ENCODE data around the gene TPCN1. TPM values are rescaled to one million over a fixed set of nuclear protein-coding genes. Genes with fewer than 3 reads are reported as not detected.

TPCN1 gene
- total RNA-seq, 1 experiment from 2014 or later, result 29.7 TPM

DNA sequence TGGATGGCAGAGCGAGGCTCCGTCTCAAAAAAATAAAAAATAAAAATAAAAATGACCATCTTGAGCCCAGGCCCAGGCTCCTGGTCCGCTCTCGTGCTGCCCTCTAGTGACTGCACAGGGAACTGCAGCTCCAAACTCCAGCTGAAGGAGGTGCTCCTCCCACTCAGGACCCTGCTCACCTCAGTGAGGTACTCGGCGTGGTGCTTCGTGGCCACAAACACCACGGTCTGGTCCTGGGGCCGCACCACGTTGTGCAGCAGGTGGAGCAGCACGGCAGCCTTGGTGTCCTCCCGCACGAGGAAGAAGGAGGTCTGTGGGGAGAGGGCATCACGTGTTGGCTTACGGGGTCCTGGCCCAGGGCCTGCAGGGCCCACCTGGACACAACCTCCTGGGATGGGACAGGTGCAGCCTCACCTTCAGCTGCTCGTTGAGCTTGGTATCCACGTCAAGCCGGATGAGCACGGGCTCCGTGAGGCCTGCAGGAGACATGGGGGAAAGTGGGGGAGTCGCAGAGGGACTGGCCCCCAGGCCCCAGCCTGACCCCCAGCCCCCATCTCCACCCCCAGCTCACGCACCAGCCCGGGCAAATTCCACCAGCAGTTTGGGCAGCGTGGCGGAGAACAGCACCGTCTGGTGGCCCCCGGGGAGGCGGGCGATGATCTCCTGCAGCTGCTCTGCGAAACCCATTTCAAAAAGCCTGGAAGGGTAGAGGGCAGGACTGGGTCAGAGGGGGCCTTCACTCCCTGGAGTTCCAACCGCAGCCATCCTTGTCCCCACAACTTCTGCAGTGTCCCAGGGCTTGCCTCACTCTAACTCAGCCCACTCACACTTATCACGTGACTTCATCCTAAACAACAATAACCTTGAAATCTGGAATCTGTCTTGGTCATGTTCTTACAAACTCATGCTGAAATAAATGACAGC, 46.5 kb upstream of the TPCN1 start:
- Histone ChIP-seq H2AFZ (ENCODE audit: low read depth, low read length, poor library complexity, severe bottlenecking) (no peak overlapping the region), H3K79me2 (ENCODE audit: insufficient read depth, low read length) (peaks cover 29% of the 10 kb centered on the region; the same call in 1 of the 2 replicates), H3K27me3 (ENCODE audit: insufficient read depth, low read length) (no peaks in the 10 kb centered on the region), H3K4me3 (replicated peaks in 1 of 2; ENCODE audit: low read depth in 1 of 2, low read length in 2 of 2) (no peak overlapping the region), H3K4me2 (ENCODE audit: low read length) (no peak overlapping the region), H3K9me2 (ENCODE audit: insufficient read depth) (no peaks in the 10 kb centered on the region), H3K27ac (ENCODE audit: low read depth, low read length) (no peak overlapping the region), H3K9me3 (ENCODE audit: control insufficient read depth in 1 of 2, insufficient read depth in 1 of 2, low read depth in 1 of 2, low read length in 2 of 2) (no peaks in the 10 kb centered on the region), H3K36me3 (ENCODE audit: control insufficient read depth in 1 of 2, insufficient read depth in 2 of 2, low read length in 2 of 2) (peaks cover 61 to 75% of the 10 kb centered on the region in 2 experiments), H4K20me1 (ENCODE audit: insufficient read depth) (no peaks in the 10 kb centered on the region), H3K4me1 (ENCODE audit: control insufficient read depth in 1 of 2, insufficient read depth in 2 of 2, low read length in 2 of 2) (no peaks in the 10 kb centered on the region), H3K9ac (ENCODE audit: low read length) (no peak overlapping the region)
- ChIA-PET POLR2A (no interaction called here), RAD21 (ENCODE audit: low non-redundant PET in 1 of 2, low total read pairs in 2 of 2, uncharacterized antibody in 2 of 2, unreplicated experiment in 2 of 2) (interaction anchor here in 1 of 2 experiments (1.0 kb wide), 1 partner anchor 22 kb away, joined by 4 read pairs; no protein-coding TSS in a partner anchor), CTCF (interaction anchor here (0.6 to 3.4 kb wide), 10 partner anchors 10 to 346 kb away, joined by 3 to 29 read pairs (median 5); partner anchors contain the start of genes DDX54, RASAL1 and RITA1)
- BruUV-seq (replicated peaks), result no TSS peak
- no peak for DNase-seq (ENCODE audit: low read depth, low spot score)
- intact Hi-C loops (cut with micrococcal nuclease), result loop anchor here (1.0 kb wide), 2 partner anchors 126 to 181 kb away; no protein-coding TSS in a partner anchor
- ATAC-seq, result peak; percentile 91
- TF ChIP-seq EZH2phosphoT487 (IDR thresholded peaks at IDR 0.05; ENCODE audit: borderline replicate concordance) (no peak), CBX3 (IDR thresholded peaks at IDR 0.05; ENCODE audit: low read depth) (no peak), SRF (IDR thresholded peaks at IDR 0.05; ENCODE audit: low read depth) (no peak), SP1 (IDR thresholded peaks at IDR 0.05; ENCODE audit: low read depth) (no peak), CEBPB (IDR thresholded peaks at IDR 0.05; ENCODE audit: low read depth) (no peak), POLR2A (IDR thresholded peaks at IDR 0.05; ENCODE audit: borderline replicate concordance, extremely low read depth, insufficient read depth, insufficient read length) (no peak), EGR1 (IDR thresholded peaks at IDR 0.05; ENCODE audit: low read depth) (no peak), ZNF274 (IDR thresholded peaks at IDR 0.05; ENCODE audit: low read depth, low read length) (no peak), RAD21 (IDR thresholded peaks at IDR 0.05; ENCODE audit: low read depth) (peak; percentile 88), EZH2 (IDR thresholded peaks at IDR 0.05) (no peak), POLR2AphosphoS5 (IDR thresholded peaks at IDR 0.05; ENCODE audit: low read depth, low read length) (no peak), ELF1 (IDR thresholded peaks at IDR 0.05; ENCODE audit: borderline replicate concordance, low read depth) (no peak), SIN3A (IDR thresholded peaks at IDR 0.05; ENCODE audit: low read depth) (no peak), JUND (IDR thresholded peaks at IDR 0.05) (no peak)
- TF ChIP-seq, protein P1, sequence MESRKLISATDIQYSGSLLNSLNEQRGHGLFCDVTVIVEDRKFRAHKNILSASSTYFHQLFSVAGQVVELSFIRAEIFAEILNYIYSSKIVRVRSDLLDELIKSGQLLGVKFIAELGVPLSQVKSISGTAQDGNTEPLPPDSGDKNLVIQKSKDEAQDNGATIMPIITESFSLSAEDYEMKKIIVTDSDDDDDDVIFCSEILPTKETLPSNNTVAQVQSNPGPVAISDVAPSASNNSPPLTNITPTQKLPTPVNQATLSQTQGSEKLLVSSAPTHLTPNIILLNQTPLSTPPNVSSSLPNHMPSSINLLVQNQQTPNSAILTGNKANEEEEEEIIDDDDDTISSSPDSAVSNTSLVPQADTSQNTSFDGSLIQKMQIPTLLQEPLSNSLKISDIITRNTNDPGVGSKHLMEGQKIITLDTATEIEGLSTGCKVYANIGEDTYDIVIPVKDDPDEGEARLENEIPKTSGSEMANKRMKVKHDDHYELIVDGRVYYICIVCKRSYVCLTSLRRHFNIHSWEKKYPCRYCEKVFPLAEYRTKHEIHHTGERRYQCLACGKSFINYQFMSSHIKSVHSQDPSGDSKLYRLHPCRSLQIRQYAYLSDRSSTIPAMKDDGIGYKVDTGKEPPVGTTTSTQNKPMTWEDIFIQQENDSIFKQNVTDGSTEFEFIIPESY (IDR thresholded peaks at IDR 0.05; ENCODE audit: extremely low read depth, insufficient replicate concordance, low read length), result no peak
- TF ChIP-seq, protein P2, sequence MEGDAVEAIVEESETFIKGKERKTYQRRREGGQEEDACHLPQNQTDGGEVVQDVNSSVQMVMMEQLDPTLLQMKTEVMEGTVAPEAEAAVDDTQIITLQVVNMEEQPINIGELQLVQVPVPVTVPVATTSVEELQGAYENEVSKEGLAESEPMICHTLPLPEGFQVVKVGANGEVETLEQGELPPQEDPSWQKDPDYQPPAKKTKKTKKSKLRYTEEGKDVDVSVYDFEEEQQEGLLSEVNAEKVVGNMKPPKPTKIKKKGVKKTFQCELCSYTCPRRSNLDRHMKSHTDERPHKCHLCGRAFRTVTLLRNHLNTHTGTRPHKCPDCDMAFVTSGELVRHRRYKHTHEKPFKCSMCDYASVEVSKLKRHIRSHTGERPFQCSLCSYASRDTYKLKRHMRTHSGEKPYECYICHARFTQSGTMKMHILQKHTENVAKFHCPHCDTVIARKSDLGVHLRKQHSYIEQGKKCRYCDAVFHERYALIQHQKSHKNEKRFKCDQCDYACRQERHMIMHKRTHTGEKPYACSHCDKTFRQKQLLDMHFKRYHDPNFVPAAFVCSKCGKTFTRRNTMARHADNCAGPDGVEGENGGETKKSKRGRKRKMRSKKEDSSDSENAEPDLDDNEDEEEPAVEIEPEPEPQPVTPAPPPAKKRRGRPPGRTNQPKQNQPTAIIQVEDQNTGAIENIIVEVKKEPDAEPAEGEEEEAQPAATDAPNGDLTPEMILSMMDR (IDR thresholded peaks at IDR 0.05 in 2 of 3, conservative IDR thresholded peaks at IDR 0.05 in 1 of 3; ENCODE audit: borderline replicate concordance in 1 of 3, insufficient read depth in 1 of 3, low read depth in 2 of 3, low read length in 2 of 3), result peak; percentile 90 to 99 (median 94)
- TF ChIP-seq, protein P3, sequence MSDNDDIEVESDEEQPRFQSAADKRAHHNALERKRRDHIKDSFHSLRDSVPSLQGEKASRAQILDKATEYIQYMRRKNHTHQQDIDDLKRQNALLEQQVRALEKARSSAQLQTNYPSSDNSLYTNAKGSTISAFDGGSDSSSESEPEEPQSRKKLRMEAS (IDR thresholded peaks at IDR 0.05), result no peak
- TF ChIP-seq, protein P4, sequence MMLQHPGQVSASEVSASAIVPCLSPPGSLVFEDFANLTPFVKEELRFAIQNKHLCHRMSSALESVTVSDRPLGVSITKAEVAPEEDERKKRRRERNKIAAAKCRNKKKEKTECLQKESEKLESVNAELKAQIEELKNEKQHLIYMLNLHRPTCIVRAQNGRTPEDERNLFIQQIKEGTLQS (IDR thresholded peaks at IDR 0.05), result no peak

Data from HCT116 (cell line).